ENCODE results near the gene DBR1. TPM values are rescaled to one million over a fixed set of nuclear protein-coding genes. Genes with fewer than 3 reads are reported as not detected.

The DBR1 gene
- total and polyA plus RNA-seq, 9 of the 15 experiments (the other 6 are each of a cell fraction or from before 2014, with no cell fraction given), result 2.7 to 14.1 (median 10.9) TPM

GRCh38 chr3:138136201-138136600, 38.5 kb downstream of the DBR1 start (continued):
- no peak for TF ChIP-seq NFYB (IDR thresholded peaks at IDR 0.05; ENCODE audit: extremely low read depth, insufficient read length)
- TF ChIP-seq ZBTB2 (IDR thresholded peaks at IDR 0.05), result no peak
- TF ChIP-seq PHTF2 (CRISPR knock-in tag; IDR thresholded peaks at IDR 0.05), result no peak
- TF ChIP-seq ELF4 (CRISPR knock-in tag; IDR thresholded peaks at IDR 0.05), result no peak
- no peak for TF ChIP-seq PTBP1 (IDR thresholded peaks at IDR 0.05; ENCODE audit: low read depth, low read length)
- no peak for TF ChIP-seq ZNF133 (CRISPR knock-in tag; IDR thresholded peaks at IDR 0.05)

GRCh38 chr3:138135833-138136194, 38.9 kb downstream of the DBR1 start:
- no TSS peak for BruUV-seq (replicated peaks)
- TF ChIP-seq MLLT1 (IDR thresholded peaks at IDR 0.05), result no peak
- no peak for TF ChIP-seq CCAR2 (IDR thresholded peaks at IDR 0.05; ENCODE audit: low read depth, low read length)
- TF ChIP-seq ZNF133 (CRISPR knock-in tag; IDR thresholded peaks at IDR 0.05), result no peak
- TF ChIP-seq ZNF24 (IDR thresholded peaks at IDR 0.05), result no peak
- no peak for TF ChIP-seq ZNF584 (CRISPR knock-in tag; IDR thresholded peaks at IDR 0.05; ENCODE audit: low read depth)
- no peak for TF ChIP-seq ZBTB12 (CRISPR knock-in tag; IDR thresholded peaks at IDR 0.05)
- TF ChIP-seq STAT6 (CRISPR knock-in tag; IDR thresholded peaks at IDR 0.05), result no peak
- no peak for TF ChIP-seq IRF1 (CRISPR knock-in tag; IDR thresholded peaks at IDR 0.05; ENCODE audit: borderline replicate concordance)
- TF ChIP-seq ZNF347 (CRISPR knock-in tag; IDR thresholded peaks at IDR 0.05; ENCODE audit: low read depth), result no peak
- no peak for TF ChIP-seq BHLHE40 (IDR thresholded peaks at IDR 0.05; ENCODE audit: low read length)
- TF ChIP-seq CHD1 (IDR thresholded peaks at IDR 0.05; ENCODE audit: low read length), result no peak

More at GRCh38 chr3:138135833-138136194, 38.9 kb downstream of the DBR1 start:
- Histone ChIP-seq H3K36me3 (ENCODE audit: control insufficient read depth, insufficient read depth, low read length) (no peaks in the 10 kb centered on the region), H3K9me3 (replicated peaks; ENCODE audit: control insufficient read depth, insufficient read depth, low read depth, low read length) (no peaks in the 10 kb centered on the region), H3K4me3 (no peak overlapping the region), H3K4me1 (replicated peaks in 1 of 2; ENCODE audit: control insufficient read depth in 2 of 2, insufficient read depth in 2 of 2, low read length in 2 of 2) (no peaks in the 10 kb centered on the region), H3K9ac (ENCODE audit: insufficient read depth in 1 of 2, low read depth in 2 of 2, low read length in 2 of 2) (no peak overlapping the region), H2AFZ (ENCODE audit: low read depth, low read length) (no peak overlapping the region), H3K4me2 (ENCODE audit: insufficient read depth, low read length) (no peak overlapping the region), H3K9me1 (ENCODE audit: control insufficient read depth, insufficient read depth, low read length) (no peaks in the 10 kb centered on the region), H3K27me3 (ENCODE audit: control insufficient read depth in 2 of 2, insufficient read depth in 2 of 2, low read length in 2 of 2) (peaks cover 0 to 3% of the 10 kb centered on the region in 2 experiments; a peak in 2 of 5 replicates), H3K27ac (ENCODE audit: extremely low read depth, low read depth, low read length) (no peak overlapping the region), H3K79me2 (ENCODE audit: control insufficient read depth, insufficient read depth, low read length) (no peaks in the 10 kb centered on the region), H4K20me1 (replicated peaks; ENCODE audit: control insufficient read depth, insufficient read depth, low read length) (no peaks in the 10 kb centered on the region)
- in situ Hi-C loops (cut with MboI), result no loop called here
- ChIA-PET POLR2A (no interaction called here), CTCF (ENCODE audit: low intra/inter-chr PET ratio) (no interaction called here)
- intact Hi-C loops (cut with micrococcal nuclease), result no loop called here
- 0% methylated on average over 2 of the region's 2 CpGs for WGBS (ENCODE audit: insufficient coverage, low coverage, missing lambda C conversion rate)
- FAIRE-seq (no peak), ATAC-seq (no peak), DNase-seq (ENCODE audit: extremely low read depth in 1 of 4, low spot score in 3 of 4) (no peak)

Data from K562 (cell line).